Thyroid gland (tissue), 4 donors: Measurements from ENCODE around the gene SH3BP4. TPM values are rescaled to one million over a fixed set of nuclear protein-coding genes. Genes with fewer than 3 reads are reported as not detected.

Source experiments
- DNase-seq, 2 donors: peaks; one replicate each; pipeline ENCODE4 v3.0.0-alpha.2; 2019
- H3K27ac ChIP-seq, 3 donors: fragments of 200-600 bp; sonication (generic); 1 replicate in 2 of 3; 2 replicates in 1 of 3; pipeline ENCODE4 v1.5.1; 2016 to 2019; ENCODE audit warnings: mild to moderate bottlenecking in 1 of 3, moderate library complexity in 1 of 3
- H3K27me3 ChIP-seq: fragments of 200-600 bp; sonication (generic); one replicate; pipeline ENCODE4 v1.5.1; 2019
- H3K36me3 ChIP-seq, 2 donors: fragments of 200-600 bp; sonication (generic); one replicate each; pipeline ENCODE4 v1.5.1; 2016 to 2019
- H3K4me1 ChIP-seq, 2 donors: fragments of 200-600 bp; sonication (generic); one replicate each; pipeline ENCODE4 v1.5.1; 2017 to 2019
- H3K4me3 ChIP-seq, 3 donors: fragments of 200-600 bp; sonication (generic); replicated peaks in 1 of 3; 1 replicate in 2 of 3; 2 replicates in 1 of 3; pipeline ENCODE4 v1.5.1; 2016; ENCODE audit warnings: mild to moderate bottlenecking in 1 of 3
- H3K9me3 ChIP-seq: fragments of 200-600 bp; sonication (generic); one replicate; pipeline ENCODE4 v1.5.1; 2017
- CTCF ChIP-seq, 6 experiments: fragments of 200-600 bp in 3 of 6; fragments of 450-650 bp in 3 of 6; sonication (generic) in 3 of 6; IDR thresholded peaks; one replicate each; pipeline ENCODE4 v1.5.1; 2016 to 2019; ENCODE audit warnings: antibody characterized with exemption in 6 of 6, mild to moderate bottlenecking in 2 of 6, inconsistent platforms in 1 of 6, moderate library complexity in 1 of 6
- POLR2A ChIP-seq, 2 donors: fragments of 450-650 bp; IDR thresholded peaks; one replicate each; pipeline ENCODE4 v1.6.1; 2017; ENCODE audit warnings: antibody characterized with exemption in 2 of 2, mild to moderate bottlenecking in 2 of 2, moderate library complexity in 1 of 2
- WGBS, 2 donors: methylation state at CpG; one replicate each; pipeline ENCODE4 v1.1.5; 2017; 5-methylcytosine and 5-hydroxymethylcytosine counted together
- intact Hi-C: fragments of 100-400 bp; cut with DNase I; formaldehyde crosslinking; loops from one replicate; pipeline ENCODE4 v1.15.1; 2023
- total RNA-seq, 4 donors: library from RNA; depleted of rRNA; stranded (reverse); fragments of >200 nt; gene quantifications; one replicate each; pipeline ENCODE4 v1.2.3, GENCODE V29; 2016

Gene SH3BP4
- total RNA-seq, 4 donors from 2014 or later = 36.9 to 64.6 (median 47.9) TPM

GRCh38 chr2:234954551-234954992 is 2.8 kb downstream of the SH3BP4 start:
- H3K27me3 ChIP-seq = no peaks in the 10 kb centered on the region
- H3K36me3 ChIP-seq = no peaks in the 10 kb centered on the region
- peak; percentile 46 to 60 for DNase-seq
- H3K27ac ChIP-seq = peak overlapping the region; percentile 8 to 83 (median 59)
- intact Hi-C loops = no loop called here
- WGBS, 2 donors = 38 to 62% methylated on average over 6 to 8 of the region's 8 CpGs
- no peak overlapping the region for H3K4me3 ChIP-seq
- peaks cover 29 to 48% of the 10 kb centered on the region in 2 donors for H3K4me1 ChIP-seq
- TF ChIP-seq CTCF (IDR thresholded peaks at IDR 0.05) (no peak), POLR2A (IDR thresholded peaks at IDR 0.05) (no peak)
- no peaks in the 10 kb centered on the region for H3K9me3 ChIP-seq

- Histone ChIP-seq H3K27ac (peak overlapping the region in 2 of 3 donors; percentile 59 to 83), H3K4me3 (no peak overlapping the region), H3K9me3 (no peaks in the 10 kb centered on the region), H3K4me1 (peaks cover 29 to 45% of the 10 kb centered on the region in 2 donors), H3K36me3 (no peaks in the 10 kb centered on the region), H3K27me3 (no peaks in the 10 kb centered on the region)
- intact Hi-C loops = no loop called here
- DNase-seq = no peak
- TF ChIP-seq POLR2A (IDR thresholded peaks at IDR 0.05) = no peak
- no peak for TF ChIP-seq CTCF (IDR thresholded peaks at IDR 0.05)
- 91 to 96% methylated on average over 15 of the region's 16 CpGs for WGBS, 2 donors
Observed at GRCh38 chr2:234955091-234955591, 3.3 kb downstream of the SH3BP4 start.

GRCh38 chr2:234955971-234956509 is 4.2 kb downstream of the SH3BP4 start:
- Histone ChIP-seq H3K27me3 (no peaks in the 10 kb centered on the region), H3K4me1 (peaks cover 20 to 37% of the 10 kb centered on the region in 2 donors), H3K4me3 (no peak overlapping the region), H3K36me3 (no peaks in the 10 kb centered on the region), H3K9me3 (no peaks in the 10 kb centered on the region), H3K27ac (no peak overlapping the region)
- DNase-seq = no peak
- intact Hi-C loops = no loop called here
- 94 to 95% methylated on average over 10 of the region's 10 CpGs for WGBS, 2 donors
- TF ChIP-seq POLR2A (IDR thresholded peaks at IDR 0.05) (no peak), CTCF (IDR thresholded peaks at IDR 0.05) (no peak)

- Histone ChIP-seq H3K27ac (no peak overlapping the region), H3K27me3 (no peaks in the 10 kb centered on the region), H3K4me1 (peaks cover 18 to 36% of the 10 kb centered on the region in 2 donors), H3K36me3 (no peaks in the 10 kb centered on the region), H3K9me3 (no peaks in the 10 kb centered on the region), H3K4me3 (no peak overlapping the region)
- 78 to 87% methylated on average over 3 of the region's 3 CpGs for WGBS, 2 donors
- intact Hi-C loops = no loop called here
- TF ChIP-seq CTCF (IDR thresholded peaks at IDR 0.05) = no peak
- TF ChIP-seq POLR2A (IDR thresholded peaks at IDR 0.05) = no peak
- no peak for DNase-seq
Observed at GRCh38 chr2:234957834-234958135, 6.0 kb downstream of the SH3BP4 start.

GRCh38 chr2:234958311-234958710 is 6.5 kb downstream of the SH3BP4 start:
- Histone ChIP-seq H3K27ac (no peak overlapping the region), H3K9me3 (no peaks in the 10 kb centered on the region), H3K4me1 (peaks cover 12 to 34% of the 10 kb centered on the region in 2 donors), H3K36me3 (no peaks in the 10 kb centered on the region), H3K4me3 (no peak overlapping the region), H3K27me3 (no peaks in the 10 kb centered on the region)
- DNase-seq = no peak
- WGBS, 2 donors = 80 to 92% methylated on average over 5 of the region's 5 CpGs
- intact Hi-C loops = no loop called here
- TF ChIP-seq CTCF (IDR thresholded peaks at IDR 0.05) (no peak), POLR2A (IDR thresholded peaks at IDR 0.05) (no peak)
